Measurements from ENCODE around the gene SEMA7A.

DNA sequence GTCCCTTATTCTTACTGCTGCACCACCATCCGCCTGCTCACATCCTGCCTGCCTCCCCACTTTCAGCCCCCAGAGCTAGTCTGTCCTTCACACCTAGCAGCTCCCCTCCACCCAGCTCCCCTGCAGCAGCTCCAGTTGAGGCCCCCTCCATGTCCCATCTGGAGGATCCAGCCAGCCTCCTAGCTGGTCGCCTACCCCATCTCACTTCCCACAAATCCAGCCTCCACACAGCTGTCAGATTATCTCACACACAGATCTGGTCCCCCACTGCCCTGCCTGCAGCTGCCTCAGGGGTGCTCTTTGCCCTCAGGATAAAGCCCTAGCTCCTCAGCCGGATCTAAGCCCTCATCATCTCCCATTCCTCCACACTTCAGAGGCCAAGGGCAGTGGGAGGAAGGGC is 8.8 kb upstream of the SEMA7A start:
- TF ChIP-seq SIN3A (IDR thresholded peaks at IDR 0.05; ENCODE audit: borderline replicate concordance, insufficient read depth, low read length) (no peak), FOXP2 (optimal IDR thresholded peaks at IDR 0.05; ENCODE audit: borderline replicate concordance, extremely low read depth, extremely low read length, insufficient read depth) (no peak), POLR2AphosphoS5 (IDR thresholded peaks at IDR 0.05; ENCODE audit: low read depth, low read length) (no peak), TAF1 (IDR thresholded peaks at IDR 0.05; ENCODE audit: borderline replicate concordance, insufficient read depth, low read length) (no peak)
